Measurements from ENCODE around the gene EFHC1.

EFHC1 gene

DNA sequence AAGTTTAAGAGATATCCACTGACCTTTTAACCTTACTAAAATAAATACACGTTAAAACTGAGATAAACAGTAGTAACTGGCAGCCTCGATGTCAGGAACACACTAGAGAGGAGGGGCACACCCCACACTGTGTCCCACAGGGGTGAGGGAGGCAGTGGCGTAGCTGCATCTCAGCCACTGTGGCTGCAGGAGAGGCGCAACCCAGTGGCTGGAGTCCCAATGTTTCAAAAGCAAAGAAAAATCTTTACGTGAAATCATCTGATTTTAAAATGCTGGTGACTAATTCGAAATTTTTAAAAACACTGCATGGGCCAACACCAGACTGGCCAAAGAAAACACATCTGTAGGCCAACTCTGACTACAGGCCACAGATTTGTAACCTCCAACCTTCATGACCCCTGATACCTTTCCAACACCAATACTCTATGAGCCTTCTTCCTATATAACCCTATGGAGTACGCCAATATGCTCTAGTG is 102.0 kb downstream of the EFHC1 start:
- no peak for FAIRE-seq

DNA sequence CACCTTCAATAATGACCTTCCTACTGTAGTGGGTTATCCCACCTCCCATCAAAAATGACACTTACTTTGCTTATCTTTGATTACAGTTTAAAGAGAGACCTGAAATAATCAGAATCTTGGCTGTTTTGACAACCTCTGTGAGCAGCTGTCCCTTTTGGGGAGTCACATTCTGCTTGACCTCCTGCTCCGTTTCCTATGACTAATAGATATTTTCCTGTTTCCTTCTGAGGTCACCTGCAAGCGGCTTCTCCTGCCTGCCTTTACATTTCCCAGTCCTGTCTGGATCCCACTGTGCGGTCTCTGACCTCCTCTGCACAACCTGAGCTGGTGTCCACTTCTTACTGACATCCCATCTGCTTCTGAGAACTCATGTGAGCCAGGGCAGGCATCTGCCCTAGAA is 102.5 kb downstream of the EFHC1 start:
- FAIRE-seq, result no peak

DNA sequence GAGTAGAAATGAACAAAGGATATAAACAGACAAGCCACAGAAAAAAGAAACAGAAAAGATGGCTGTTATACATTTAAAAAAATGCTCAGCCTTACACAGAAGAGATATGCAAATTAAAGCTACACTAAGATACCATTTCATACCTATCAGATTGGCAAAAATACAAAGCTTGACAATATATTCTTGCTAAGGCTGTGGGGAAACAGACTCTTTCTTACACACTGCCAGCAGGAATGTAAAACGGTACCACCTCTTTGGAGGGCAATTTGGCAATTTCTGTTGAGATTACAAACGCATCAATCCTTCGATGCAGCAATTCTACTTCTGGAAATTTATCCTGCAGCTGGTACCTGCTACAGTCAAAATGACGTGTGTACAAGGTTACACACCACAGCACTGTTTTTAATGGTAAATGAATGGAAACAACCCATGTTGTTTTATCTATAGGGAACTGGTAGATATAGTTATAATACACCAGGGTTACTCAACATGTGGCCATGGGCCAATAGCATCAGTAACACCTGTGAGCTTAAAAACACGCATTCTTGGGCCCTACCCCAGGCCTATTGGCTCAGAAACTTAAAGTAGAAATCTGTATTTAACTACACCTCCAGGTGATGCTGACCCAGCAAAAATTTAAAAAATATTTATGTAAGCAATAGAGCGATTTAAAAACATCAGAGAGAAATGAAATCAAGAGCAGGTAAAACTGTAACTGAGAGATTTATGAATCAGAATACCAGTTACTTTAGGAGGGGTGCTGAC is 103.4 kb downstream of the EFHC1 start:
- FAIRE-seq, result no peak

DNA sequence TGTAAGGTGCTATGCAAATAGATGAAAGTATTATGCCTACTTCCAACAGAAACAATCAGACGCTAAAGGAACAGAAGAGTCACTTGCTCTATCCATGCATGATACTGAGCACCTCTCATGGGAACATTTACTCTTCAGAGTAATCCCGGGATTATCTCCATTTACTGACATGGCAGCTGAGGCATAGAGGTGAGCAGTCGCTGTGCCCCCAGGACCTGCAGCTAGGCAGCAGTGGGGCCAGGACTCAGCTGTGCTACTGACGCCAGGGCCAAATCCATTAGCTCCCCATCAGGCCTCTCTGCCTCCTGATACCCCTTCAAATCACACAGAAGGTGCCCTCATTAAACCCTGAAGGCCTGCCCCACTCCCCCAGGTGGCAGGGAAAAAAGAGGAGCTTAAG is 104.8 kb downstream of the EFHC1 start:
- FAIRE-seq, result no peak

DNA sequence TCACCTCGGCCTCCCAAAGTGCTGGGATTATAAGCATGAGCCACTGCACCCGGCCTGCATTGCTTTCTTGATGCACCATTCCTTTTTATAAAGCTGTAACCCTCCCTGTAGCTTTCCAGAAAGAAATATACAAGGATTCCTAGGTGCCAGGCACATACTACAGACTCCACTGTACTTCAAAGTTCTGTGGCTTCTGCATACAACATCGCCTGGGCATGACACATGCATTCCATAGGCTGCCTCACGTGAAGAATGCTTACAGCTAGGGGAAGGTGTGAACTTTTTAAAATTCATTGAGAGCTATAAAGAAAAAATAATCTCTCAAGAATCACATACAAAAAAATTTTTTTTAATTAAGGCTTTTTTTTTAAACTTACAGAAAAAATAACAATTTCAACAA is 106.5 kb downstream of the EFHC1 start:
- no peak for FAIRE-seq

DNA sequence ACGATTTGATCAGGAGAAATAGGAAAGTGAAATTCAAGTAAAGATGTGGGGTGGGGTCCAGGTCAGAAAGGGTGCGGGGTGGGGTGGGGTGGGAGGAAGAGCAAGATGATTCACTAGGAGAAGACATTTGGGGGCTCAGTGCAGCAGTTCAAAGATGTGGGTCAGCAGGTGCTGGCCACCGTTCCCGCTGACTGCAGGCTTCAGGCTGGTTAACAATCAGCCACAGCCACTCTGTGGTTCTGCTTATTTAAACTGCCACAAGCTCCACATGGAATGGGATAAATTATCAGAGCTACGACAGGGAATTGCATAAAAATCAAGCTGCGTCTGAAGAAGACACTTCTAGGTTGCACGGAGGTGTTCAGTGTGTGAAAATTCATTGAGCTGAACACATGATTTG is 107.3 kb downstream of the EFHC1 start:
- FAIRE-seq, result no peak

DNA sequence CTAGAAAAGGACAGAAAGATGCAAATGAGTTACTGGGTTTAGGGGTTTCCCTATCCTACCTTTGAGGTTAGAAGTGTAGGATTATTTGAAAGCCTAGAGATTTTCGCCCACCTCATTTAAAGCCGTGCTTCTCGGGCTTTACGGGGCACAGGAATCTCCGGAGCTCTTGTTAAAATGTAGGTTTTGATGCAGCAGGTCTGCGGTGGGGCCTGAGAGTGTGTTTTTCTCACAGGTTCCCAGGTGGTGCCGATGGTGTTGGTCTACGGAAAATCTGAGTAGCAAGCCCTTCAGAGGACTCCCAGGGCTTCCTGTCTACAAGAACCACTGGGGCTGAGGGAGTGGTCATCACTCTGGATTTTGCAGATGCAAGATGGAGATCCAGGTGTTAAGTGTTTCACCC is 109.2 kb downstream of the EFHC1 start:
- FAIRE-seq, result no peak

DNA sequence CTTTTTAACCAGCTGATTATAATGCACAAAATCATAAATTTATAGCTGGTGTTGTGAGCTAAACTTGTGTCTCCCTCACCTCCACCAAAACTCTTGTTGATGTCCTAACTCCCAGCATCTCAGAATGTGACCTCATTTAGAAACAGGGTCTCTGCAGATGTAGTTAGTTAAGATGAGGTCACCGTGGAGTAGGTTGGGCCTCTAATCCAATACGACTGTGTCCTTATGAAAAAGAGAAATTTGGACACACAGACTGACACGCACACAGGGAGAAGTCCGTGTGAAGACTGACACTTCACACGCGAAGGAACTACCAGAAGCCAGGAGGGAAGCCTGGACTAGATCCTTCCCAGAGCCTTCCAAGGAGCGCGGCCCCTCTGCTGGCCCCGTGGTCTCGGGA is 110.2 kb downstream of the EFHC1 start:
- no peak for FAIRE-seq

DNA sequence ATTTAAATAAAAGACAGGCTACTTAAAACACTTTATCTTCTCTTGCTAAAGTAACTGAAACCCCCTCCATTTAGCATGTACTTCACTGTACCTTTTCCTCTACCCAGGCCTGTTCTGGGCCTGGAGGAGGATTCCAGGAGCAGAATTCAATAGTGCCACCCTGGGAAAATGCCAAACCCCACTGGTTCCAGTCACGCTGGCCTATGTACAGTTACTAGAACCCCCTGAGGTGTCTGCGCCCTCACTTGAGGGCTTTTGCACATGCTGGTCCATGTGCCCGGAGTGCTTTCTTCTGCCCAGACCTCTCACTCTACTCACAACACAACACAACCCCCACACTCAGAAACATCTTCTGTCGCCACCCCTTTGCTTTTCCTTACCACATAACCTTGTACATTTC is 111.3 kb downstream of the EFHC1 start:
- no peak for FAIRE-seq

DNA sequence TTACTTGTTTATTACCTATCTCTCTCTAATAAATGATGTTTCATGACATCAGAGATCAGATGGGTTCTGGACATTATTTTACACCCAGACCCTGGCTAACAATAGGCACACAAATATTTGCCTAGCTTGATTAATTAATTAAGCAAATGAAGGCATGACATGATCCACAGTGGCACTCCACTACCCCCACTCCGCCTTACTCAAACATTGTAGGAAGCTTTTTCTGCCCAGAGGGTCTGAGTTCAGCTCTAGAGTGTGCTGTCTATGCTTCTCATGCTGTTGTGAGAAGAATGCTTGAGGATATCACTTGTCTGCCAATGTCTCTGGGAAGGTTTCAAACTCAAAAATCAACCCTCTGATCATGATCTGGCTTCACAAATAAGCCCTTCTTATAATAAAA is 111.7 kb downstream of the EFHC1 start:
- FAIRE-seq, result no peak

DNA sequence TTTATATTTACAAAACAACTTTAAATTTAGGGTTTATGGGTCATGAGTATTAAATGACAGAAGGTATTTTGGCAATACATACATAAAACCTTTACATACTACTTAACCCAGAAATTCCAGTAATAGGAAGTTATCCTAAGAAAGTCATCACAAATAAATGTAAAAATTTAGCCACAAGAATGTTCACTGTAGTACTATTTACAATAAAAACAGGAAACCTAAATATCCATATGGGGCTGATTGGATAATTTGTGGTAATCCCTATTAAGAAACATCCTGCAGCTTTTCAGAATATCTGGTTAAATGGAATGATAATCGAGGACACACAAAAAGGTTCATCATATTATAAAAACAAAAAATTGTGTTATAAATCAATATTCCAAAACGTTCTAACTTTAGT is 112.3 kb downstream of the EFHC1 start:
- FAIRE-seq, result no peak

DNA sequence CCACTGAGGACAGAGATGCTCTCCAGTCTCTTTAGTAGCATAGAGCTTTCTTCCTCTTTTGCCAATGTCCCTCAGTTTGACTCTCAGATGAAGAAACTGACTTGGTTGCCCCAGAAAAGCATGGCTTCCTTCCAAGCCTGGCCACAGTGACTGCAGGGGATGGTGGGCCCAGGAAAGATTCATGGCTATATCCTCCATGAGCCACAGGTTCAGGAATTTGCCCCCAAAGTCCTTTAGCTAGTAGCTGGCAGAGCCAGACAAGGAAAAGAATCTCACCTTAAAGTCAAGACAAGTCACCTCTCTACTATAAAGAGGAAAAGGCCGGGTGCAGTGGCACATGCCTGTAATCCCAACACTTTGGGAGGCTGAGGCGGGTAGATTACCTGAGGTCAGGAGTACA is 113.3 kb downstream of the EFHC1 start:
- no peak for FAIRE-seq

DNA sequence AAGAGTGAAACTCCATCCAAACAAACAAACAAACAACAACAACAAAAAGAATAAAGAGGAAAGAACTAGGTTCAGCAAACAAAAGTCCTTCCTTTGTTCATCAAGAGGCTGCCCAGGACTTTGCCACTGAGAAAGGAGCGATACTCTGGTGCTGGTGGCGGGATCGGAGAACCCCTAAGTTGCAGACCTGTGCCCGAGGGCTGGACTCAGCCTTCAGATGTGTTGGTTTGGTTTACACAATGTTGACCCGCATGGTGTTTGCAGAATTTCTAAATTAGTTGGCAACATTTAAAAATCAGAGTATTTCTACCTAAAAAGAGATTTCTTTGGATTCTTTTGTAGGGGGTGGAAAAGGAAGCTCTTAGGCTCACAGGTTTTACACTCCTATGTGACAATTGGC is 114.2 kb downstream of the EFHC1 start:
- FAIRE-seq, result no peak

DNA sequence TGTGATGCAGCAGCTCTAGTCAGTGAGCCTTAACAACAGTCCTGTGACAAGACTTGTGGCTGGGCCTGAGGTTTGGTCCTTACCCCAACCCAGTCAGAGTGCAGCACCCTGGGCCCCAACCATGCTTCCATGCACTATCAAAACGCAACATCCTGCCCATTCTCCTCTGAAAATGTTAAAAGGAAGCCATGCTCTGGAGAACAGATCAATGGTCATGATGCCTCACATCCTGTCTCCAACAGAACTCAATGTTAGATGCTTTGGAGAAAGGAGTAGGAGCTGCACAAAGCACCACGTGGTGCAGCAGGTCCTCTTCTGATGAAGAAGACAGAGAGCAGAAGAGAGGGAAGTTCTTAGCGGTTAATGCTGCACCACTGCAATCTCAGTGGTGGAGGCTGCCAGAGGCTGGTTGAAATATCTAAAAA is 114.8 kb downstream of the EFHC1 start:
- no peak for FAIRE-seq

DNA sequence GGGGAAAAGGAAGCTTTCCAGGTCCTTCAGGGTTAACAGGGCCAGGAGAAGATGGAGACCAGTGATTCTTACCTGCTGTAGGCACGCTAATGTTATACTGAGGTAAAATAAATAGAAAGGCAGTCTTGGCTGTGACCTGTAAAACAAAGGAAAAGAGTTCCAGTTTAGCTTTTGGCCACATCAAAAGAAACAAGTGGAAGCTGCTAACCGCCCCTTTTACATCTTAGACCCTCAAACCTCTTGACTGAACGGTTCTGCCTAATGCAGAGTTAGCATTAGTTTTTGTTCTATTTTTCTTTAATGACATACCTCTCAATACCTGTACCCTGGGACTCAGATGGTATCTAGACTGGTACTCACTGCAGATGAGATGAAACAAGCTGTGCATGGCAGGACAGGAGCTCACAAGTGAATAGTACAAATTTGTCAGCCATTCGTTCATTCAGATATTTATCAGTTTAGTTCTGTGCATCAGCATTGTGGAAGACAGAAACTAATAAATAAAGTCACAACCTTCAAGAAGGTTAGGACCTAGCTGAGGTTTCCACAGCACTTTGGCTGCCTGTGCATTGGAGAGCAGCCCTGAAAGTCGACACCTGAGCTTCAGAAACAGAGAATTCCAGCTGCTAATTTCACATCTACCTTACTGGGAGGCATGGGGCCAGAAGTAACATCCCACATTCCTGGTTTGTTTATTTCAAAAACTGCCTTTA is 115.7 kb downstream of the EFHC1 start:
- FAIRE-seq, result no peak

DNA sequence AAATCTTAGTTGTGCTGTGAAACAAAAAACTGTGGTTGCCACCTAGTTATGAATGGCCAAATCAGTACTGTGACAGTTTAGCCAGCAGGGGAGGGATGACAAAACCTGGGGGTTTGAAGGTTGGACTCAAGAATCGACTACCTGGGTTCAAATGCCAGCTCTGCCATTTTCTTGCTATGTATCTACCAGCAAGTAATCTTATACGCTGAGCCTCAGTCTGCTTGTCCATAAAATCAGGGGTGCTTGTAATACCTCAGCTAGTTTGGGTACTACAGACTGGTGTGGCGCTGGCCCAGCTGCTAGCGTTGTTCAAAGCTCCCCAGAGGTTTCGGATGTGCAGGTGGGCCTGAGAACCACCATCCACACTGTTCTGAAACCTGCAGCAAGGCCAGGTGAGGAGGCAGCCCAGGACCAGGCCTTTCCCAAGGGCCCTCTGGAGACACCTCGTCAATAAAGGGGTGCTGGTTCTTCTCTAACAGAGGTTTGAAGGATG is 116.3 kb downstream of the EFHC1 start:
- no peak for FAIRE-seq

DNA sequence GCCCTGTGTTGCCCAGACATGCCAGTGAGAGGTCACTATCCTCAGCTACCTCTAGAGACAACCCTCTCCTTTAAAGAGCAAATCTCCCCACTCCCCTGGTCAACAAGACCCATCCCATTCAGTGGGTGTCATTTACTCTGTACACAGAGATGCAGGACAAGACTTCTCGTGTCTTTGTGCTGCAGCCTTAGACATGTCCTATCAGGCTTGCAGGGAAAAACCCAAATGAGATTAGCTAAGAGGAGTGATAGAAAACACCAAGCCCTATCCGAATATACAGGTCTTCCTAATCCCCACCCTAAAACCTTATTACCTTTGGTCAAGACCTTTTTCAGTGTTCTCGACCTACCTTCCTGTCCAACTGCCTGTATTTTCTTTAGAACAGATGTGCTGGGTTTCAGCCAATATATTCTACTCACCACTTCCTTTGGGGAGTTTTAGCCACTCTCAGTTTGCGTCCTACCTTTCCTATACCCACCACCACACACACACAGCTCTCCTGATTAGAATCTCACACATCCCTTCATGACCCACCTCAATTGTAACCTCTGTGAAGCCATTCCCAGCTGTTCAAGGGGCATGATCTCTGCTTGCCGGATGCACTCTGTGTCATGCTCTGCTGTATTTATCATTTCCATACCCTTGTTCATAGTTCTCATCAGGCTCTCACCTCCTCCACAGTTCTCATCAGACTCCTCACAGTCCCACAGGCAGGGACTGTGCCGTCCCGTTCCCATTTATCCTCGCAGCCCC is 117.0 kb downstream of the EFHC1 start:
- FAIRE-seq, result no peak

DNA sequence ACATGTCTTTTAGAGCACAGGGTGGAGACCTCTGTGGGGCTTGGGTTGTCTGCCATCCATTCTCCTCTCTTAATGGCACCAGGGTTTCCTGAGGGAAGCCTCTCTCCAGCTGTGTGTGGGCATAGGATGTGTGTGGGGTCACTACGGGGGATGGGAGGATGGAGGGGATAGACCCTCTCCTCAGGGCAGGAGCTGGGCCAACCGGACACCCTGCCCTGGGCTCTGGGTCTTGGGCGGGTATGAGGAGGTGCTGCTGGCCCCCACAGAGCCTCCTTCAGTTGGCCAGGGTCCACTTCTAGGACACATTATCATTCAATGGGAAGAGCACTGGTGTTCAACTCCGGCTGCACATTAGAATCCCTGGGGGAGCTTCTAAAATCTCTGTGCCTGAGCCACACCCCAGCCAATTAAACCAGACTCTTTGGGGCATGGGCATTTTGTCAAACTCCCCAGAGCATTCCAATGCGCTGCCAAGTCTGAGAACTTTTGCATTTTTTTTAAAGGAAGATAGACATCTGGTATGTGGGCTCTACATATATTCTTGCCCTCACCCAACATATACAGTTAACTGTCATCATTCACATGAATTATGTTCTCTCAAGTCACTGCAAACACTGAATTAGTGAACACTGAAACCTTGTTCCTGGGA is 118.2 kb downstream of the EFHC1 start:
- no peak for FAIRE-seq

DNA sequence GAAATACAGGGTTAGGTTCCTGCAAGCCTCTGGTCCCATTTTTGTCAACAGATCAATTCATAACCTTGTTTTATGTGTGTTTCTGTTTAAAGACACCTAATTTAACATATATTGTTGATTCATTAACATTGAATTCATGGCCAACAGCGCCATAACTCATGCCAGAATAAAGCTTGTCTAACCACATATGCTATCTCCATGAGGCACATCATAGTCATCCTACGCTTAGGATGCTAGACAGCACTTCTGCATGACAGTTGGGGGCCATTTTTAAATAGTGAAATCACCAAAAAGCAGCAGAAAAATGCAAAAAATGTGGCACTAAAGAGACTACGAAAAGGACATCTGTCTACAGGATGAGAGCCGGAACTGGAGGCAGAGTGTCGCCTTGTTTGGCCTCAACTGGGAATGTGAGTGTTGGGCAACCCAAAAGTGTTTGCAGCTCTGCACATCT is 118.8 kb downstream of the EFHC1 start:
- FAIRE-seq, result no peak

DNA sequence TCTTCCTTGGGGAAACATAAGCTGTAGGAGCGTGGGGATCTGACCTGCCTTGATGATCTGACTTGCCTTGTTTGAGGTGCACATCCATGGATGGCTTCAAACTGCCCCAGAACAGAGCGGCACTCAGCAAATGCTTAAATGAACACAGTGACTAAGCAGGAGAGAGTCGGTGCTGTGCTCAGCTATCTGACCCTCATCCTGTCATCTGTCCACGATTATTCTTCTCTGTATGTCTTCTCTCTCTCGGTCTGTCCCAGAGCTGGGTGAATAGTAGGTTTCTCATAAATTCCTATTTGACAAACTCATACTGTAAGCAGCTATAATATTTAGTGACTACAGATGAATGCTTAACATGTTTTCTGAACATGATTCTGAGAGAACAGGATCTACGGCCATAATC is 119.5 kb downstream of the EFHC1 start:
- no peak for FAIRE-seq

DNA sequence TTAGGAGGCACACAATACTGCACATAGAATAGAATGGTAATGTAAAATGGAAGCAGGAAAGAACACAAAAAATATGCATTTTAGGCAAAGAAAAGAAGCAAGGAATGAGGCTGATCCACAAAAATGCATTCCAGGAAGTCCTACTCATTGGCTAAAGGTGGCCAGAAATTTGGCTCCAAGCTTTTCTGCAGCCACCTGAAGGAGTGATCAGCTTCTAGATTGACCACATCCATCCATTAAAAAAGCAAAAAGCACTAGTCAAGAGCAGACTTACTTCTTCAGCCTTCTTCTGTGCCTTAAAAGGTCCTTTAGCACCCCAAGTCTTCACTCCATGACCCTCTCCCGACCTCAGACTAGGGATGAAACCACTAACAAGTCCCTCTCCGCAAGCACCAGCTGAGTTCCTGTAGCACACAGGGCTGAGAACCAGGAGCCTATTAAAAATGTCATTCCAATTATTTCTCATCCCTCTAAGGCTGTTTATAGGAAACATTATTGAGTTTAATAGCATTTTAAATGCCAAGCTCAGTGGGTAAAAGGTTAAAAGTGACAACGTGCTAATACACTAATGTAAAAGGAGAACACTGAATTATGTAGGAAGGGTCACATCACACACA is 120.3 kb downstream of the EFHC1 start:
- FAIRE-seq, result no peak

DNA sequence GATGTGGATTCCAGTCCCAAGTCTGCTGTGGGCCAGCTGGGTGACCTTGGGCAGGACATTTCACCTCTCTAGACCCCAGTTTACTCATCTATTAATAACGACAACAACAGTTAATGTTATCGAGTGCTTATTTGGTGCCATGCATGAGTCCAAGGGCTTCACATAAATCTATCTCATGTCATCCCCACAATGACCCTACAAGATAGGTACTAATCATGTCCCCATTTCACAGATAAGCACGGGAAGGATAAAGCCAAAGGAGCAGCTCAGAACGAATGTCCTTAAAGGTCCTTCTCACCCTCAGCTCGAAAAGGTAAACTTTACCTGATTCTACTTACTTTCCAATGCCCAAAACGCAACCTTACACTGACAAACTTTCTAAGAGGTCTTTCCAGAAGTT is 121.0 kb downstream of the EFHC1 start:
- FAIRE-seq, result no peak

DNA sequence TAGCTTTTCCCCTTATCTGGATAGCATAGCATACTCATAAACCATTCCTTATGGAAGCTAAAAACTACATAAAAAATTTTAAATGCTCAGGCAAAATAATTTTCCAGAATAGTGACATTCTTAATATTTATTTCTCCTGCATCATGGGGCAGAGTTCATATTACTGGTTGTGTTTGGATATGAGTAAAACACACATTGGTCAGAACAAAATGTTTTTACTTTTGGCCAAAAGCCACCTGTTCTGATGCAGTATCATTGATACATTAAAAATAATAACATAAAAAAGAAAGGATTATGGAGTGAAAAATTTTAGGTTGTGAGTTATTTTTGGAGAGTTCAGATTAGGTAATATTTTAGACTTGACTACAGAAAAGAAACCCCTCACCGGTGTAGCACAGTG is 123.1 kb downstream of the EFHC1 start:
- FAIRE-seq, result no peak
